H1 (cell line): Measurements from ENCODE around the gene SIK2. TPM values are rescaled to one million over a fixed set of nuclear protein-coding genes. Genes with fewer than 3 reads are reported as not detected.

Experiments used
- CTCF ChIA-PET: fragments of 300-600 bp; sonication (Branson Sonifier 250); formaldehyde crosslinking; loops from one replicate; lab custom pipeline; 2021; ENCODE audit not compliant: partially characterized antibody; lab: Charles Lee
- POLR2A ChIA-PET: fragments of 300-600 bp; sonication (Branson Sonifier 250); formaldehyde crosslinking; loops from one replicate; lab custom pipeline; 2021; ENCODE audit warnings: inconsistent platforms; ENCODE audit not compliant: partially characterized antibody; lab: Charles Lee
- DNase-seq, 2 experiments: peaks; one replicate each; pipeline versions ENCODE4 v3.0.0 to v3.0.0-alpha.2; 2010 to 2022; ENCODE audit warnings: low spot score in 2 of 2, low read depth in 1 of 2, mixed read lengths in 1 of 2
- FAIRE-seq: peaks from 2 replicates; lab custom pipeline; 2011; peaks lifted over from hg19 to GRCh38; lab: Jason Lieb, UNC
- H2AFZ ChIP-seq: 2 replicates; pipeline ENCODE4 v1.8.1; 2012; ENCODE audit warnings: low read length, inconsistent platforms
- H2AK5ac ChIP-seq: 2 replicates; pipeline ENCODE4 v1.6.1; 2013; ENCODE audit warnings: low read depth, low read length
- H2BK120ac ChIP-seq: replicated peaks from 2 replicates; pipeline ENCODE3; 2013; ENCODE audit warnings: low read depth, low read length, inconsistent platforms
- H2BK12ac ChIP-seq: 2 replicates; pipeline ENCODE4 v1.6.1; 2013; ENCODE audit warnings: low read depth, low read length
- H2BK15ac ChIP-seq: 2 replicates; pipeline ENCODE4 v1.6.1; 2013; ENCODE audit warnings: low read length
- H2BK20ac ChIP-seq: 2 replicates; pipeline ENCODE4 v1.6.1; 2013; ENCODE audit warnings: low read length
- H2BK5ac ChIP-seq: 2 replicates; pipeline ENCODE4 v1.6.1; 2013; ENCODE audit warnings: low read depth, low read length
- H3K14ac ChIP-seq: 2 replicates; pipeline ENCODE4 v1.6.1; 2013; ENCODE audit warnings: inconsistent platforms; ENCODE audit not compliant: insufficient read length
- H3K18ac ChIP-seq: 2 replicates; pipeline ENCODE4 v1.6.1; 2013; ENCODE audit warnings: low read length; ENCODE audit errors: extremely low read depth
- H3K23ac ChIP-seq: 2 replicates; pipeline ENCODE4 v1.6.1; 2013; ENCODE audit warnings: inconsistent platforms; ENCODE audit not compliant: insufficient read length
- H3K23me2 ChIP-seq: 2 replicates; pipeline ENCODE4 v1.6.1; 2013; ENCODE audit warnings: low read depth, low read length
- H3K27ac ChIP-seq: 2 replicates; pipeline ENCODE4 v1.6.1; 2011; ENCODE audit warnings: low read depth, low read length, inconsistent platforms
- H3K27me3 ChIP-seq, 4 experiments: replicated peaks in 1 of 4; 1 replicate in 1 of 4; 2 replicates in 3 of 4; pipeline versions ENCODE4 v1.6.1 to v1.8.1; 2011 to 2013; ENCODE audit warnings: low read length in 3 of 4, mild to moderate bottlenecking in 3 of 4, inconsistent platforms in 2 of 4, mixed read lengths in 2 of 4, moderate library complexity in 1 of 4; ENCODE audit not compliant: control insufficient read depth in 3 of 4, insufficient read depth in 3 of 4; ENCODE audit errors: extremely low read depth in 1 of 4
- H3K36me3 ChIP-seq, 4 experiments: 2 replicates each; pipeline versions ENCODE4 v1.6.1 to v1.8.1; 2011 to 2013; ENCODE audit warnings: mild to moderate bottlenecking in 4 of 4, low read length in 3 of 4, moderate library complexity in 2 of 4, control low read depth in 1 of 4, inconsistent platforms in 1 of 4; ENCODE audit not compliant: insufficient read depth in 4 of 4, control insufficient read depth in 2 of 4
- H3K4ac ChIP-seq: replicated peaks from 2 replicates; pipeline ENCODE3; 2013; ENCODE audit warnings: low read length, low read depth, mixed read lengths, inconsistent platforms; ENCODE audit not compliant: insufficient read length
- H3K4me1 ChIP-seq, 4 experiments: replicated peaks in 1 of 4; 1 replicate in 1 of 4; 2 replicates in 3 of 4; pipeline versions ENCODE4 v1.6.1 to v1.8.1; 2011 to 2013; ENCODE audit warnings: low read length in 3 of 4, inconsistent platforms in 2 of 4, mixed read lengths in 1 of 4; ENCODE audit not compliant: insufficient read depth in 4 of 4, control insufficient read depth in 3 of 4
- H3K4me2 ChIP-seq, 2 experiments: 2 replicates each; pipeline versions ENCODE4 v1.6.1 to v1.8.1; 2011 to 2013; ENCODE audit warnings: low read depth in 2 of 2, low read length in 2 of 2, control low read depth in 1 of 2, inconsistent platforms in 1 of 2, mild to moderate bottlenecking in 1 of 2; ENCODE audit not compliant: insufficient read depth in 1 of 2
- H3K4me3 ChIP-seq, 4 experiments: fragments of 200-600, 300-600 bp in 1 of 4; sonication (generic), shearing (Covaris generic), sonication (Bioruptor Twin) in 1 of 4; 2 replicates each; pipeline versions ENCODE4 v1.5.1 to v1.8.1; 2011 to 2016; ENCODE audit warnings: low read length in 4 of 4, low read depth in 3 of 4, control low read depth in 2 of 4, inconsistent platforms in 2 of 4, mild to moderate bottlenecking in 2 of 4, mixed read lengths in 1 of 4, moderate library complexity in 1 of 4; ENCODE audit not compliant: insufficient read depth in 2 of 4; ENCODE audit errors: extremely low read depth in 1 of 4
- H3K56ac ChIP-seq: replicated peaks from 2 replicates; pipeline ENCODE3; 2013; ENCODE audit warnings: low read depth, mild to moderate bottlenecking, mixed read lengths, low read length, inconsistent platforms; ENCODE audit not compliant: insufficient read length
- H3K79me1 ChIP-seq: 2 replicates; pipeline ENCODE4 v1.6.1; 2013; ENCODE audit warnings: low read depth, low read length, control low read depth
- H3K79me2 ChIP-seq, 2 experiments: 2 replicates each; pipeline versions ENCODE4 v1.6.1 to v1.8.1; 2012 to 2013; ENCODE audit warnings: low read length in 2 of 2, mild to moderate bottlenecking in 2 of 2, inconsistent platforms in 1 of 2; ENCODE audit not compliant: insufficient read depth in 2 of 2, control insufficient read depth in 1 of 2
- H3K9ac ChIP-seq, 4 experiments: replicated peaks in 1 of 4; 1 replicate in 1 of 4; 2 replicates in 3 of 4; pipeline versions ENCODE4 v1.6.1 to v1.8.1; 2011 to 2013; ENCODE audit warnings: low read depth in 3 of 4, low read length in 3 of 4, control low read depth in 2 of 4, mild to moderate bottlenecking in 2 of 4, moderate library complexity in 2 of 4, inconsistent platforms in 1 of 4; ENCODE audit errors: extremely low read depth in 1 of 4
- H3K9me3 ChIP-seq, 2 experiments: 2 replicates each; pipeline versions ENCODE4 v1.6.1 to v1.8.1; 2012 to 2013; ENCODE audit warnings: mild to moderate bottlenecking in 2 of 2, moderate library complexity in 2 of 2, control low read depth in 1 of 2, inconsistent platforms in 1 of 2, low read depth in 1 of 2, low read length in 1 of 2, mixed read lengths in 1 of 2; ENCODE audit not compliant: insufficient read depth in 2 of 2
- H4K20me1 ChIP-seq, 2 experiments: replicated peaks in 1 of 2; 2 replicates each; pipeline versions ENCODE3 to v1.8.1; 2011 to 2013; ENCODE audit warnings: inconsistent platforms in 2 of 2, low read length in 2 of 2, mild to moderate bottlenecking in 1 of 2; ENCODE audit not compliant: insufficient read depth in 2 of 2, control insufficient read depth in 1 of 2
- H4K5ac ChIP-seq: 2 replicates; pipeline ENCODE4 v1.6.1; 2013; ENCODE audit warnings: low read length, low read depth, mixed read lengths, inconsistent platforms; ENCODE audit not compliant: insufficient read length
- H4K8ac ChIP-seq: 2 replicates; pipeline ENCODE4 v1.8.0; 2013; ENCODE audit warnings: mild to moderate bottlenecking, moderate library complexity, low read length, inconsistent platforms; ENCODE audit not compliant: insufficient read depth; ENCODE audit errors: extremely low read depth
- H4K91ac ChIP-seq: replicated peaks from 2 replicates; pipeline ENCODE3; 2013; ENCODE audit warnings: low read length, mixed read lengths, inconsistent platforms; ENCODE audit not compliant: insufficient read length
- ASH2L ChIP-seq: fragments of 200-600, 300-600 bp; sonication (generic); IDR thresholded peaks from one replicate; pipeline ENCODE4 v1.7.1; 2017; ENCODE audit warnings: low read length
- ATF2 ChIP-seq: IDR thresholded peaks from 2 replicates; pipeline ENCODE4 v1.6.1; 2012; ENCODE audit warnings: low read length, inconsistent platforms
- NANOG ChIP-seq: IDR thresholded peaks from 2 replicates; pipeline ENCODE4 v1.6.1; 2011; ENCODE audit warnings: low read length, low read depth, mild to moderate bottlenecking, inconsistent platforms; ENCODE audit not compliant: insufficient read depth, poor library complexity, severe bottlenecking
- NRF1 ChIP-seq: IDR thresholded peaks from 2 replicates; pipeline ENCODE4 v1.6.1; 2011; ENCODE audit warnings: mild to moderate bottlenecking, low read depth, low read length, improper control_type of control experiment
- POLR2AphosphoS5 ChIP-seq: IDR thresholded peaks from 2 replicates; pipeline ENCODE4 v1.6.1; 2011; ENCODE audit warnings: low read depth, low read length
- RFX5 ChIP-seq: IDR thresholded peaks from 2 replicates; pipeline ENCODE4 v1.6.1; 2011; ENCODE audit warnings: low read depth, low read length, improper control_type of control experiment, borderline replicate concordance
- SIRT6 ChIP-seq: IDR thresholded peaks from one replicate; pipeline ENCODE4 v1.7.1; 2012; ENCODE audit warnings: low read length, inconsistent platforms
- SIX5 ChIP-seq: IDR thresholded peaks from 2 replicates; pipeline ENCODE4 v1.6.1; 2011; ENCODE audit warnings: mild to moderate bottlenecking, low read depth, low read length
- SP1 ChIP-seq: IDR thresholded peaks from 2 replicates; pipeline ENCODE4 v1.6.1; 2011; ENCODE audit warnings: low read depth, low read length
- SUZ12 ChIP-seq: fragments of 200-600 bp; sonication (generic); IDR thresholded peaks from 2 replicates; pipeline ENCODE4 v1.6.1; 2012; ENCODE audit warnings: mild to moderate bottlenecking, inconsistent platforms, low read length, moderate library complexity, mixed read lengths
- YY1 ChIP-seq: IDR thresholded peaks from 2 replicates; pipeline ENCODE4 v1.6.1; 2011; ENCODE audit warnings: low read depth, mild to moderate bottlenecking, low read length
- ZNF274 ChIP-seq: IDR thresholded peaks from 2 replicates; pipeline ENCODE4 v1.7.0; 2012; ENCODE audit warnings: low read length, borderline replicate concordance; ENCODE audit errors: extremely low read depth
- whole genome bisulfite sequencing, 2 experiments: shearing (Covaris generic) in 1 of 2; methylation state at CpG; one replicate each; pipeline versions ENCODE4 v1.1.6 to v1.1.7; 2013 to 2015; ENCODE audit warnings: low lambda C conversion rate in 2 of 2, mixed read lengths in 2 of 2, inconsistent platforms in 1 of 2, low coverage in 1 of 2, missing lambda C conversion rate in 1 of 2; ENCODE audit not compliant: insufficient replicate concordance in 2 of 2, insufficient coverage in 1 of 2, insufficient read length in 1 of 2; ENCODE audit errors: extremely low coverage in 1 of 2, missing lambda C conversion rate in 1 of 2; 5-methylcytosine and 5-hydroxymethylcytosine counted together
- polyA plus RNA-seq, 7 experiments: library from polyadenylated mRNA; depleted of rRNA in 3 of 7; stranded (reverse) in 5 of 7; unstranded in 2 of 7; fragments of >200 nt in 5 of 7; fragments of 200-250 nt in 2 of 7; gene quantifications; 1 replicate in 5 of 7; 2 replicates in 1 of 7; 4 replicates in 1 of 7; pipeline versions ENCODE4 v1.2.1 to v1.2.3, GENCODE V29; 2011 to 2013; ENCODE audit warnings: missing spikeins in 2 of 7, mixed read lengths in 2 of 7
- total RNA-seq: library from RNA; stranded (reverse); fragmentation: NEBNext Ultra II Directional; extraction: Animal tissue kit (Norgen Biotek cat#: 25700); gene quantifications from 2 replicates; pipeline ENCODE4 v1.2.1, GENCODE V29; 2021

The SIK2 gene
- total and polyA plus RNA-seq, 2 of the 8 experiments (the other 6 are each of a cell fraction or from before 2014, with no cell fraction given) = 8.8 to 11.2 TPM

GRCh38 chr11:111691741-111692140 lies 89.5 kb downstream of the SIK2 start:
- Histone ChIP-seq H2BK15ac (no peak overlapping the region), H3K27me3 (no peaks in the 10 kb centered on the region), H2BK120ac (no peak overlapping the region), H4K20me1 (no peaks in the 10 kb centered on the region), H3K4ac (no peak overlapping the region)
- TF ChIP-seq SIX5 (no peak), RFX5 (no peak), SP1 (no peak), SUZ12 (no peak), YY1 (no peak), POLR2AphosphoS5 (no peak), ZNF274 (no peak), ATF2 (no peak), NRF1 (no peak), NANOG (no peak), ASH2L (no peak), SIRT6 (no peak)
- TF ChIP-seq, all 59 proteins: peak for 0
- Histone ChIP-seq H4K5ac (no peak overlapping the region), H3K36me3 (no peaks in the 10 kb centered on the region), H2BK5ac (no peak overlapping the region), H2AK5ac (no peak overlapping the region), H3K79me2 (no peaks in the 10 kb centered on the region), H3K4me3 (no peak overlapping the region), H3K4me1 (peaks cover 0 to 5% (median under 1%) of the 10 kb centered on the region in 4 experiments; a peak in 2 of 7 replicates), H3K9me3 (no peaks in the 10 kb centered on the region), H2BK20ac (no peak overlapping the region), H2BK12ac (no peak overlapping the region), H3K23me2 (no peaks in the 10 kb centered on the region), H3K56ac (no peak overlapping the region), H3K14ac (no peak overlapping the region), H2AFZ (no peak overlapping the region), H4K91ac (no peak overlapping the region), H3K4me2 (no peak overlapping the region), H3K9ac (no peak overlapping the region), H3K27ac (no peak overlapping the region), H3K23ac (no peak overlapping the region), H4K8ac (no peak overlapping the region; the same call in 1 of the 2 replicates), H3K79me1 (no peaks in the 10 kb centered on the region), H3K18ac (no peak overlapping the region)
- FAIRE-seq (no peak), DNase-seq (no peak)
- POLR2A ChIA-PET = interaction anchor here (0.5 kb wide), 1 partner anchor 15 kb away, joined by 3 read pairs; no protein-coding TSS in a partner anchor
- CTCF ChIA-PET = interaction anchor here (0.5 to 1.0 kb wide), 3 partner anchors 15 to 86 kb away, joined by 3 to 5 read pairs (median 3); no protein-coding TSS in a partner anchor
- whole genome bisulfite sequencing, 2 experiments = 85% methylated on average over 3 of the region's 3 CpGs; no CpG with 5 or more reads in 1 of the 2 experiments
